NCI-H2227 (cell line): ENCODE results near the gene CCDC8.
A peak's percentile ranks its signal among the peaks of the same experiment; 100 is the strongest.
"Not testable (repeated sequence)": the region's sequence is repeated elsewhere in the genome, so short reads cannot be mapped to it uniquely, and the experiment has no call there.

ENCODE experiments used
- DNase-seq: peaks from one replicate; lab custom pipeline; 2025; ENCODE audit not compliant: unreplicated experiment; lab: John Stamatoyannopoulos, UW

CCDC8 gene, protein sequence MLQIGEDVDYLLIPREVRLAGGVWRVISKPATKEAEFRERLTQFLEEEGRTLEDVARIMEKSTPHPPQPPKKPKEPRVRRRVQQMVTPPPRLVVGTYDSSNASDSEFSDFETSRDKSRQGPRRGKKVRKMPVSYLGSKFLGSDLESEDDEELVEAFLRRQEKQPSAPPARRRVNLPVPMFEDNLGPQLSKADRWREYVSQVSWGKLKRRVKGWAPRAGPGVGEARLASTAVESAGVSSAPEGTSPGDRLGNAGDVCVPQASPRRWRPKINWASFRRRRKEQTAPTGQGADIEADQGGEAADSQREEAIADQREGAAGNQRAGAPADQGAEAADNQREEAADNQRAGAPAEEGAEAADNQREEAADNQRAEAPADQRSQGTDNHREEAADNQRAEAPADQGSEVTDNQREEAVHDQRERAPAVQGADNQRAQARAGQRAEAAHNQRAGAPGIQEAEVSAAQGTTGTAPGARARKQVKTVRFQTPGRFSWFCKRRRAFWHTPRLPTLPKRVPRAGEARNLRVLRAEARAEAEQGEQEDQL

DNA sequence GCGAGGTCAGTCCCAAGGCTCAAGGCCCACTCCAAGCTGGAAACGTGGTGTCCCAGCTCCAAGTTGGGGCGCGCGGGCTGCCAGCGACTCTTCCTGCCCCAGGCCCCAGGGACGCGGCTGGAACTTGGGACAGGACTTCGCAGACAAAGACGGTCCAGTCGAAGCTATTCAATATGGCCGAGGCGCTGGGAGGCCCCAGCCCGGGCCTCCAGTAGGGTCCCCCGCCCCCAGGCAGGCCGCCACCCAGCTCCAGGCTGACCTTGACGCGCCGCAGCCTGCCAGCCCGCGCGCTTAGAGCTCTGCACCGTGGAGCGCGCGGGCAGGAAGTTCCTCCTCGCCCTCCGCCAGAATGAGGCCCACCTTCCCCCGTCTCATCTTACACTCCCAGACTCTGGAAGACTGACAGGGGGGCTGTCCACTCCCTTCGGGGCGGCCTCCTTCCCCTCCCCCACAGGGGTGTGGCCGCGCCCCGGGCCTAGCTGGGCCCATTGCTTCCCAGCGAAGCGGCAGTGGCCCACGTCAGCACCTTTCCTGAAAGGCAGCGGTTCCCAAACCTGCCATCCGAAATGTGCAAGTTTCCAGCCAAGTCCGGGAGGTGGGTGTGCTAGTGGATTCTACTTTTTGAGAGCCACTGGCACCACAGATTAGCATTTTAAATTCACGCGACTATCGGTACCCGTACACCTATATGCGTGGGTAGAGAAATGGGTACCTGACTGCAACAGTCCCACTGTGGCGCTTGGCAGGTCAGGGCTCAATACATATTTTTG lies at the start of gene CCDC8:
Gene CCDC8 (minus strand): TSS at position 303 of the 770 bp plus-strand sequence. CDS start 754 bp downstream, outside the sequence.
- peak; percentile 81 for DNase-seq

DNA sequence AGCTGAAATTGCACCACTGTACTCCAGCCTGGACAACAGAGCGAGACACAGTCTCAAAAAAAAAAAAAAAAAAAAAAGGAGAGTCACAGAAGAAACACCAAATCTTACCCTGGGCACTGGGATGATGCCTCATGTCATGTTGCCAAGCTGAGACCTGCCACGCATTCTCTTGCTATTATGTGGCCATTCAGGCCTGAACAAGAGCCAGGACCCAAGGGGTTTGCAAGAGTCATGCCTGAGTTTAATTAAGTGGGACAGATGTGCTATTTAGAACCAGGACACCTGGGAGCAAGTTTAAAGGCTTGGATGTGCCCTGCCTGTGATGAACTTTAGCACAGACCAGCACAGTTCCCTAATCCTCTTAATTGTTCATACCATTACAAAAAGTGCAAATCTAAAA lies 48.2 kb upstream of the CCDC8 start:
- DNase-seq, result no peak

DNA sequence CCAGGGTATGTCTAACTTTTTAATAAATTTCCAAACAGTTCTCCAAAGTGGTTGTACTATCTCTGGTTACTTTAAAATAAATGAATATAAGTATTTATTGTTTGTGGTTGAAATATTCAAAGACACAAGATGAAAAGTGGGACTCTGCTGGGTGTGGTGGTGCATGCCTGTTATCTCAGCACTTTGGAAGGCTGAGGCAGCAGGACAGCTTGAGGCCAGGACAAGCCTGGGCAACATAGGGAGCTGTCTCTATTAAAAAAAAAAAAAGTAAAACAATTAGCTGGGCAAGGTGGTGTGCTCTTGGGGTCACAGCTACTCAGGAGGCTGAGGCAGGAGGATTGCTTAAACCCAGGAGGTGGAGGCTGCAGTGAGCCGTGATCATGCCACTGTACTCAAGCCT lies 47.6 kb upstream of the CCDC8 start:
- no peak for DNase-seq

DNA sequence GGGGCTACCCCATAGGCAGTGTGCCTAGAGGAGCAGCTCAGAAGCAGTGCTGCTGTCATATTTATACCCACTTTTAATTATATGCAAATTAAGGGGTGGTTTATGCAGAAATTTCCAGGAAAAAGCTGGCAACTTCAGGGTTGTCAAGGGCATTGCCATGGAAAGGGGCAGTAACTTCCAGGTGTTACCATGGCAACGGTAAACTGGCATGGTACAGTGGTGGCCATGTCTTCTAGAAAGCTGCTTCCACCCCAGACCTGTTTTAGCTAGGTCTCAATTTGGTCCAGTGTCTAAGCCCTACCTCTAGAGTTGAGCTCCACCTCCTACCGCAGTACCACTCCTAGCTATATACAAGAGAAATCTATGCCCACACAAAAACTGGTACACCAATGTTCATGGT lies 46.7 kb upstream of the CCDC8 start:
- DNase-seq, result no peak

DNA sequence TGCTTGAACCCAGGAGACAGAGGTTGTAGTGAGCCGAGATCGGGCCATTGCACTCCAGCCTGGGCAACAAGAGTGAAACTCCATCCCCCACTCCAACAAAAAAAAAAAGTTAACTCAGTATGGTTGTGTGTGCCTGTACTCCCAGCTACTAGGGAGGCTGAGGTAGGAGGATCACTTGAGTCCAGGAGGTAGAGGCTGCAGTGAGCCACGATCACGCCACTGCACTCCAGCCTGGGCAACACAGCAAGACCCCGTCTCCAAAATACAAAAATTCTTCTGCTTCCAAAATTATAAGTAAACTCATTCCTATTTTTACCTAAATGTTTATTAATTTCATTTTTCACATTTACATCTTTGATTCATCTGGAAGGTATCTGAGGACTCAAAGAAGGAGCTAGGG lies 43.6 kb upstream of the CCDC8 start:
- no peak for DNase-seq

DNA sequence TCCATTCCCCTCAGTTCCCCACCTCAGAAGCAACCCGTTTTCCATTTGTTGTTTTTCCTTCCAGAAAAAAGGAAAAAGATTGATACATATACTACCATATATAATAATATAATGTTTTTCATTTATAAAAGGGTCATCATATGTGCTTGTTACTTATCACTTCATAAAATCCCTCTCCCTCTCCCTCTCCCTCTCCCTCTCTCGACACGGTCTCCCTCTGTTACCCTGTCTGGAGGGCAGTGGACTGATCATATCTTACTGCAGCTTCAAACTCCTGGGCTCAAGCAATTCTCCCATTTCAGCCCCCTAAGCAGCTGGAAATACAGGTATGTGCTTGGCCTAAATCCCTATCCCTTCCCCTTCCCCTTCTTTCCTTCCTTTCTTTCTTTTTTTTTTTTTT lies 40.9 kb upstream of the CCDC8 start:
- no peak for DNase-seq

DNA sequence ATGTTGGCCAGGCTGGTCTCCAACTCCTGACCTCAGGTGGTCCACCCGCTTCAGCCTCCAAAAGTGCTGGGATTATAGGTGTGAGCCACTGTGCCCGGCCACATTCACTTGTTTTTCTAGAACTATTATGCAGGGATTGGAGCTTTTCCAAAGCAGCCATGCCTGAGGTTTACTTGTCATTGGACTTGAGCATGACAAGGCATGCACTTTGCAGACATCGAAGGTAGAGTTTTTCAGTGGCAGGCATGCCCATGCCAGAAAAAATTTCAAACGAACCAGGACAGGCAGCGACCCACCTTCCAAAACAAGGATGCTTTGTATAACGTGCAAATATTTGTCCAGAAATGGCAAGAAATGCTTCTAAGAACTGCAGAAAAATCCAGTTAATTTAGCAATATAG lies 40.3 kb upstream of the CCDC8 start:
- no peak for DNase-seq

DNA sequence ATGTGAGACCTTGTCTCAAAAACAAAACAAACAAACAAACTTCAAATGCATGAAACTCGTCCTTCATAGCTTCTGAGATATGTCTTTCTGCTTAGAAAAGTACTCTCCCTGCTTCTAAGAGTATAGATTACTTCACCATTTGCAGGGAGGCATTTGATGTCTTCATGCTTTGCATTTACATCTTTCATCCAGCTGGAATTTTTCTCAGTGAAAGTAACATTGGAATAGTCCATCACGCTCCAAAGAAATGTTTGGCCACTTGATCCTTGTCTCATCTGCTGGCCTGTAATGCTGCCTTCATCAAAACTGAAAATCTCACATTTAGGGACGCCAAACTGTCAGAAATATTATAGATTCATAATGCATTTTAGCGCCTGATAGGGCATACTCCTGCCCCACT lies 38.8 kb upstream of the CCDC8 start:
- no peak for DNase-seq

DNA sequence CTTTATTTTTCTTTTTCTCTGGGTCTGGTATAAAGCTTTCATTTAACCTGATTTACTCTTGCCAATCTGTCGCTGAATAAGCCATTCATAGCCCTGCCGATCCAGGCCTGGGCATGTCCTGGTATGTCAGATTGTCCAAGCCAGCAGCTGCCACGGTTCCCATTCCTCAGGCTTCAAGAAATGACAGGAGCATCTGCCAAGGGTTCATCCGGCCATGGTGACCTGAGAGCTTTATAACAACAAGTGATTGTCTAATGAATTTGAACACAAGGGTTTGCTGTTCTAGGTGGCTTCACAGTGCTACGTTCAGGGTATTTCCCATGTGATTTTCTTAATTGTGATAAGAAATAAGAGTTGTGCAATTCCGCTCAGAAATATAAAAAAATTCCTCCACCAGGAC lies 38.0 kb upstream of the CCDC8 start:
- DNase-seq, result no peak

DNA sequence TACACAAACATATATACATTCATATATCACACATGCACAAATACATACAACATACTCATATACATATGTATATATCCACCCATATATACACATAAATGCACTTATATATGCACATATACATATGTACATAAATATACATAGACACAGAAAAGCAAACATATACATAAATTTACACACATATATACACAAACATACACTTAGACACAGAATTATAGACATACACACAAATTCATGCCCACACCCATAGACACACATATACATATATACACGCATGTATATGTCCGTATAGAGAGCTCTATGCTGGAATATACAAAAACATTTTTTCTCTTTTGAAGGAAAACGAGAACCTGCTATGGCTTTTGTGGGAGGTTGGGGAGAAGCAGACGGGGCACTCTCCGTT lies 37.4 kb upstream of the CCDC8 start:
- no peak for DNase-seq

DNA sequence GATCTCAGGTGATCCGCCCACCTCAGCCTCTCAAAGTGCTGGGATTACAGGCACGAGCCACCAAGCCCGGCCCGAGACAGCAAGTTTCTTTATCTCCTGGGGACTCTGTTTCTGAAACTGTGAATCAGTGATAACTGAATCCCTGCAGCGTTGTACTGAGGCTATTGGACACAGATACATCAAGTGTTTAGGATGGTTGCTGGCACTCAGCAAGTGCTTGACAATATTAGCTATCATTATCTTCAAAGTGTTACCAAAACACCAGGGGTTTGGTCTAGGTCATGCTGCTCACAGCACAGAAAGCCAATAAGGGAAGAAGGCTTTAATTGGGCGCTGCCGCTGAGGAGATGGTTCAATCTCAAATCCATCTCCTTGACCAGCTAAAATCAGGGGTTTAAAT lies 35.9 kb upstream of the CCDC8 start:
- peak; percentile 64 for DNase-seq

DNA sequence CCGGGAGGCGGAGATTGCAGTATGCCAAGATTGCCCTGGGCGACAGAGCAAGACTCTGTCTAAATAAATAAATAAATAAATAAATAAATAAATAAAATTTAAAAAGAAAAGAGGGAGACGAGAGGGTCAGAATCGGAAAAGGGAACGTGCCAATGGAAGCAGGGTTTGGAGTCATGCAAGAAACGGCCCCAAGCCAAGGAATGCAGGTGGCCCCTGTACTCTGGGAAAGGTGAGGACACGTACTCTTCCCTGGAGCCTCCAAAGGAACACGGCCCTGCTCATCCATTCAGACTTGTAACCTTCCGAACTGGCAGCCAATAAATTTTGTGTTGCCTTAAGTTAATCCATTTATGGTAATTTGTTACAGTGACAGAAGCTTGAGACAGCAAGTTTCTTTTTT lies 35.2 kb upstream of the CCDC8 start:
- no peak for DNase-seq

DNA sequence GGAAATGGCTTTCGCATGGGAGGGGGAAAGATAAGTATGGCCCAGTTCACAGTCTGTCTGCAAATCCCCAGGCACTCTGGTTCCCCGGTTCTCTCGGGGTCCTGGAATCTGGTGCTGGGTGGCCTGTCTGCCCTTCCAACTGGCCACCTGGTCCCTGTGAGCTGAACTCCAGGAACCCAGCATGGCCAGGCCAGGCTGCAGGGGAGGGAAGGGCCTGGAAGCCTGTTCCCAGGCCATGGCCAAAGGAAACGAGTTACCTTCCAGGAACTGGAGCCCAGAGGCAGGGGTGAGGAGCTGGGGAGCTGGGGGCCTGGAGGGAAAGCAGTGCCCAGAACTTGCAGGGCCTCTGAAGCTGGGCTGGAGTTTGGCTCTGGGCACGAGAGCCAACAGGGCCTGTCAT lies 34.5 kb upstream of the CCDC8 start:
- no peak for DNase-seq

DNA sequence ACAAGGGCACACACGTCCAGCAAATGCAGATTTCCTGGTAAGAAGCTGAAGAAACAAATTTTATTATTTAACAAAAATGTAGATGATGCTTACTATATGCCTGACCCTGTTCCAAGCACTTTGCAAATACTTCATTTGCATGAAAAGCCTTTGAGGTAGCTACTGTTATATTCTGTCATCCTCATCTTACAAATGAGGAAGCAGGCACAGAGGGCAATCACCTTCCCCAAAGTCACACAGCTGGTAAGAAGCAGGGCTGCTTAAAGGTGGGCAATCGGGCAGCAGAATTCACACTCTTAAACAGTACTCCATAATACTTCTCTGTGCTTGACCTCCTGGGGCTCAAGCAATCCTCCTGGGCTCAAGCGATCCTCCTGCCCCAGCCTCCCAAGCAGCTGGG lies 33.6 kb upstream of the CCDC8 start:
- DNase-seq, result no peak

DNA sequence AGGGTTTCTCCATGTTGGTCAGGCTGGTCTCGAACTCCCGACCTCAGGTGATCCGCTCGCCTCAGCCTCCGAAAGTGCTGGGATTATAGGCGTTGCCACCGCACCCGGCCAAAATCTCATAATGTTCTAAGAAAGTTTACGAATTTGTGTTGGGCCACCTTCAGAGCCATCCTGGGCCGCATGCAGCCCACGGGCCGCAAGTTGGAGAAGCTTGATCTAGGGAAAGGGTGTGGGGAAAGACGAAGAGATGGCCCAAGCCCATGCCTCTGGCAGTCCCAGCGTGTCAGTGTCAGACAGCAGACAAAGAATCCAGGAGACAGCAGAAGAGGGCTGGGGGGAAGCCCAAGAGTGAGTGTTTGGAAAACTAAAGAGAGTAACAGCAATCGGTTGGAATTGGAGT lies 32.7 kb upstream of the CCDC8 start:
- no peak for DNase-seq

DNA sequence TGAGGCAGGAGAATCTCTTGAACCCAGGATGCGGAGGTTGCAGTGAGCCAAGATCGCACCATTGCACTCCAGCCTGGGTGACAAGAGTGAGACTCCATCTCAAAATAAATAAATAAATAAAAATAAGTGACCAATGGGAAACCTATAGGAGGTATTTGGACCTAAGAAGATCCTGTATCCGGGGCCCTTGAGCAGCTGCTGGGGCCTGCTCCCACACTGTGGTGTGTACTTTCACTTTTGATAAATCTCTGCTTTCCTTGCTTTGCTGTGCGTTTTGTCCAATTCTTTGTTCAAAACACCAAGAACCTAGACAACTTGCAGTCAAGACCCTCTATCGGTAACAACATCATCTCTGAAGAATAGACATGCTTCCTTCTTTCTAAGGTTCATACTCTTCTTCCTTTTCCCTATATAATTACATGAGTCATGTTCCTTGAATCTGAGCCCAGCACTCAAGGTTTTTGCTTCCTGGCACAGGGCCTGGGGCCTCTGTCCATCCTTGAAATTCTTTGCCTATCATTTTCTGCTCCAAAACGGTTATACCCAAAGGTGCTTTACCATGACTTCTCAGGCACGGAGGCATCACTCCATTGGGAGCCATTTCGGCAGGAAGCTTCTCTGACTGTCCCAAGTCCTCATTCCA lies 29.6 kb upstream of the CCDC8 start:
- no peak for DNase-seq

DNA sequence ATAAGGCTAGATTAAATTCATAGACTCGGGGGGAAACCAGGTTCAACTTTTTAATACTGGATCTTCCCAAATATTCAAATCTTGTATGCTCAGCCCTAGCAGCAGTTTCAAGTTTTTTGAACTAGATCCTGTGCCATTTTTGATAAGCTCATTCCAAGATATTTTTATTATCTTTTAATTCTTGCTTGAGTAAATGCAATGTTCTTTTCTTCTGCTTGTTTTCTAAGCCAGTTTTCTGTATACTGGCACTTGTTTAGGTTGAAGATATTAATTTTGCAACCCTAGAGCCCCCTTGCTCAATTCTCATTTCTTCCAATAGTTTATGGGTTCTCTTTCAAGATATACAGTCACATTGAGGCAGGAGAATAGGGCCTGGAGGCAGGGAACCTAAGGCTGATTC lies 28.5 kb upstream of the CCDC8 start:
- DNase-seq, result no peak

DNA sequence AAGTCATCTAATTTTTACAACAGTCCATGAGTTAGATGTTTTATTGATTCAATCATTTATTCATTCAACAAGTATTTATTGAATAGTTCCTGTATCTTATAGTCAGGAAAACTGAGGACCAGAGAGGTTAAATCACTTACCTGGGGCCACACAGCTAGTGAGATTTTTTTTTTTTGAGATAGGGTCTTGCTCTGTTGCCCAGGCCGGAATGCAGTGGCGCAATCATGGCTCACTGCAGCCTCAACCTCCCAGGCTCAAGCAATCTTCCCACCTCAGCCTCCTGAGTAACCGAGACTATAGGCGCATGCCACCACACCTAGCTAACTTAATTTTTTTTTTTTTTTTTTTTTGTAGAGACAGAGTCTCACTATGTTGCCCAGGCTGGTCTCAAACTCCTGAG lies 22.3 kb upstream of the CCDC8 start:
- DNase-seq, result not testable (repeated sequence)

DNA sequence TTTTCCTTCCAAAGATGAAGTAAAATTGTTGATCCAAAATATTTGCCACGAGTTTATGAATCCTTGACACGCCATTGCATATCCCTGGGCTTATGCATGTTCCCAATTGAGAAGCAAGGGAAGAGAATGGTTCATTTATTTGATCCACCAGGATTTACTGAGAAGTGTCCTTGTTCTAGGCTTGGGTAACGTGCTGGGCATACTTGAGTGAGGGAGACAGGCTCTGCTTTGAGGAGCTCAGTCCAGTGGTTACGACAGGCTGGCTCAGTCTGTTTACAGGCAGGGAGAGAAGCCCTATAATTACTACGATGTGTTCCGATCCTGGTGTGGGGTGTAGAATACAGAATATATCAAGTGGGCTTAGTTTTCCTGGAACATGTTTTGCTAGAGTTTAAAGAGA lies 21.6 kb upstream of the CCDC8 start:
- DNase-seq, result peak; percentile 45

DNA sequence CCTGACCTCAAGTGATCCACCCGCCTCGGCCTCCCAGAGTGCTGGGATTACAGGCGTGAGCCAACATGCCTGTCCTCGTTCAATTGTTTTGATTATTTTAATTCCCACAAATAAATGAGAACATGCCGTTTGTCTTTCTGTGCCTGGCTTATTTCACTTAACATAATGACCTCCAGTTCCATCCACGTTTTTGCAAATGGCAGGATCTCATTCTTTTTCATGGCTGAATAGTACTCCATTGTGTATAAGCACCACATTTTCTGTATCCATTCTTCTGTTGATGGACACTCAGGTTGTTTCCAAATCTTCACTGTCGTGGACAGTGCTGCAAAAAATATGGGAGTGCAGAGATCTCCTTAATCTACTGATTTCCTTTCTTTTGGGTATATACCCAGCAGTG lies 20.1 kb upstream of the CCDC8 start:
- not testable (repeated sequence) for DNase-seq

DNA sequence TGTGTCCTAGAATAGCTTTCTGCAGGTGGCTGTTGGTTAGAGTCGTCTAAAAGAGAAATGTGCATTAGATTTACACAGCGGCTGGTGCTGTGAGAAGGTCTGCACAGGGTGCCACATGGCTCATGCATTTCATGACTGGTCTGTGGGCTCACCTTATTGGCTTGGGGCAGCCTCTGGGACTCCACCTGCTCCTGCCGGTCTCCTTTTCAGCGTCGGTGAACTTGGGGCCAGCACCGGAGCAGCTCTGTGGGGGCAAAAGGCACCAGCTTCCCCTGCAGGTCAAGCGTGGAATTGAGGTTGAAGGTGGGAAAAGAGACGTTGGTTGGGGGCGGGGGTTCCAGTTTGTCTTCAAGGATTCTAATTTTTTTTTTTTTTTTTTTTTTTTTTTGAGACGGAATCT lies 18.5 kb upstream of the CCDC8 start:
- DNase-seq, result no peak

DNA sequence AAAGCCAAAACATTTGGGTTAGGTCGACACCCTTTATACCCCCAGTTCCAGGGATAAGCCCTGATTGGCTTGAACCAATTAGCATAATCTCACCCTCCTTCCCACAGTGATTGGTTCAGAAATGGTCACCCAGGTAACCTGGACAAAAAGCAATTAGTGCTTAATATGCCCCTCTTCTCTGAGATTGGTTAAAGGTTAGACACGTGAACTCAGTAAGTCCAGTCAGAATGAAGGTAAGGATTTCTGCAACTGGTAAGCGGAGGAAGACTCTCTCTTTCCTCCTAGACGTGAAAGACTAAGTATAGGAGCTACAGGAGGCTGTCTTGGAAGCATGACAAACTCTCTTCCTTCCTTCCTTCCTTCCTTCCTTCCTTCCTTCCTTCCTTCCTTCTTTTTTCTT lies 16.6 kb upstream of the CCDC8 start:
- no peak for DNase-seq
